Embryonic facial prominence (tissue), 1 donor: Measurements from ENCODE around the gene GLRX.
A peak's percentile ranks its signal among the peaks of the same experiment; 100 is the strongest.
"Not testable (repeated sequence)": the region's sequence is repeated elsewhere in the genome, so short reads cannot be mapped to it uniquely, and the experiment has no call there.

ENCODE experiments used
- DNase-seq: peaks from one replicate; pipeline ENCODE4 v3.0.0-alpha.2; 2016; ENCODE audit errors: extremely low spot score

GLRX gene, protein sequence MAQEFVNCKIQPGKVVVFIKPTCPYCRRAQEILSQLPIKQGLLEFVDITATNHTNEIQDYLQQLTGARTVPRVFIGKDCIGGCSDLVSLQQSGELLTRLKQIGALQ

GRCh38 chr5:95822542-95823181 is at the start of gene GLRX:
Gene GLRX, minus strand, starts transcription at chr5:95822726. Its CDS starts 64 bp downstream, at chr5:95822662.
- DNase-seq: no peak

DNA sequence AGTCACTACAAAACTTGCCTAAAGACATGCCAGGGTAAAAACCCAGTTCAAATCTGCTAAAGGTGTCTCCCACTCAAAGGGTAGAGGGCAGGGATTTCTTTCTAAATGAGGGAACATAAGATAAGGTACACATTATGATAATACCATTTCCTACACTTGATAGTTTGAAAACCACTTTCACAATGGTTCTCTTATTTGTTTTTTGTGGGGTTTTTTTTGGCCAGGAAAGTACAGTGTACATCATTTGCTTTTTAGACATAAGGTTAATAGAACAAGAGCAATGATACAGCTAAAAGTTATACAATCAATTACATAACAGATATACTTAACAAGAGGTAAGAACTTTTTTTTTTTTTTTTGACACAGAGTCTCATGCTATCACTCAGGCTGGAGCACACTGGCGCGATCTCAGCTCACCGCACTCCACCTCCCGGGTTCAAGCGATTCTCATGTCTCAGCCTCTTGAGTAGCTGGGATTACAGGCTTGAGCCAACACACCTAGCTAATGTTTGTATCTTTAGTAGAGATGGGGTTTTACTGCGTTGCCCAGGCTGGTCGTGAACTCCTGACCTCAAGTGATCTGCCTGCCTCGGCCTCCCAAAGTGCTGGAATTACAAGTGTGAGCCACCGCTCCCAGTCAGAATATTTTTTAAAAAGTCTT is 48.8 kb upstream of the GLRX start:
- no peak for DNase-seq

DNA sequence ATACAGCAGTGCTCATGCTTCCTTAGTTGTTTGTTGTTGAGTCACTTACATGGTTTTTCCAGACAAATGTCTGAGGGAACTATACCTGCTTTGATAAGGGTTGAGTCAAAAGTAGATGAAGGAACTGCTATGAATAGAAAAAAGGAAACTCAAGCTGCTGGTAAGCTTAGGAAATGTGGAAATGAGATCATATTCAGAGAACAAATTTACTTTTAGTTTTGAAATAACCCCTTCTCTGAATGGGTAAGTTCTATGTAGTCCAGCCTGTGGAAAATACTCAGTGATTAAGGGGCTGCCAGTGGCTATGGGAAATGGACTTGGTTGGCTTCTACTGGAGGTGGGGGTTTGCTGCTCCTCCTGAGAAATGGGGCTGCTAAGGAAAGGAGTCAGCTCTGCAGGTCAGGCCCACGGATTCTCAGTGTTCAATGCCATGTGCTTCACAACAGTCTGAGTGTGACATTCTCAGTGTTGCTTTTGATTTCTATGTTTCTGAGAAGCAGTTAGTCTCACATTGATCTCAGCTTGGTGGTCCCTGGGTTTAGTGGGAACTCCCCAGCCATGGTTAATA is 47.7 kb upstream of the GLRX start:
- DNase-seq: no peak

DNA sequence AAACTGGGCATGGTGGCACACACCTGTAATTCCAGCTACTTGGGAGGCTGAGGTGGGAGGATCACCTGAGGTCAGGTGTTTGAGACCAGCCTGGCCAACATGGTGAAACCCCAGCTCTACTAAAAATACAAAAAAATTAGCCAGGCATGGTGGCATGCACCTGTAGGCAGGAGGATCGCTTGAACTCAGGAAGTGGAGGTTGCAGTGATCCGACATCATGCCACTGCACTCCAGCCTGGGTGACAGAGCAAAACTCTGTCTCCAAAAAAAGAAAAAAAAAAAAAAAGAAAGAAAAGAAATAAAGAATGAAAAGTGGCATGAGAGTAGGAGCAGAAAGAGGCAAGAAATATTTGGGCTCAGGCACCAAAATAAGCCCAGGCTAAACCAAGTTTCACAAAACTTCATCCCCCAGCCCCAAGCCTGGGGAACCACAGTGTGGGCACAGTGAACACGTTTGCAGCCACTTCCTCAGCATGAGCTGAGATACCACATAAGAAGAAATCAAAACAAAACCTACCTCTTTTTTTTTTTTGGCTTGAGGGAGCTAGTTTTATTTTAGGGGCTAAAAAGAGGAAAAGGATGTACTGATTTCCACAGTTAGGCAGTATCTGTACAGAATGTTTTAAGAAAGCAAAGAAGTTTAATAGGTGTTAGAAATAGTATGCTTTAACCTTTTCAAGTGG is 46.8 kb upstream of the GLRX start:
- DNase-seq: not testable (repeated sequence)

- no peak for DNase-seq
These were observed 45.6 kb upstream of the GLRX start for GRCh38 chr5:95868136-95868535.

DNA sequence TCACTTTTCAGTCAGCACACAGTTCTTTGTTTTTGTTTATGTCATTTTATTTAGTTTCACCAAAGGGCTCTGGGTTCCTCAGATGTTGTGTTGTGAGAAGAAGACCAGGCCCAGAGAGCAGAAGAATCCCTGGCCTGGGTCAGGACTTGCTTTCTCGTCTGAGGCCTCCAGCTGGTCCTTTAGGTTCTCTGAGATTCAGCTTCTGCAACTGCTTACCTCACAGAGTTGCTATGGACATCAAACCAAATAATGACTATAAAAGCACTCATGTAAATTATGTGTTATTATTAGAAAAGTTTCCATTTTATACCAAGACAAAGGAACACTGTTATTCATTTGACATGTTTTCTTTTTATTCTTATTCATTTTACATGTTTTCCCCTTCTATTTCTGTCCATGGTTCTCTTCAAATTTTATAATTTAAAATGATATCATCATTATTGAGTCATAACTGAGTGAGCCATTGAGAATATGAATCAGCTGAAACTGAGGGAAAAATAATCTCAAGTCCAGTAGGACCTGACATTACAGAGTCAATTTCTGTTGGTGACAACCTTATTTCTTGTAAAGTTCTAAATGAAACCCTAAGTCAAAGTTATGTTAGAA is 44.0 kb upstream of the GLRX start:
- DNase-seq: no peak

DNA sequence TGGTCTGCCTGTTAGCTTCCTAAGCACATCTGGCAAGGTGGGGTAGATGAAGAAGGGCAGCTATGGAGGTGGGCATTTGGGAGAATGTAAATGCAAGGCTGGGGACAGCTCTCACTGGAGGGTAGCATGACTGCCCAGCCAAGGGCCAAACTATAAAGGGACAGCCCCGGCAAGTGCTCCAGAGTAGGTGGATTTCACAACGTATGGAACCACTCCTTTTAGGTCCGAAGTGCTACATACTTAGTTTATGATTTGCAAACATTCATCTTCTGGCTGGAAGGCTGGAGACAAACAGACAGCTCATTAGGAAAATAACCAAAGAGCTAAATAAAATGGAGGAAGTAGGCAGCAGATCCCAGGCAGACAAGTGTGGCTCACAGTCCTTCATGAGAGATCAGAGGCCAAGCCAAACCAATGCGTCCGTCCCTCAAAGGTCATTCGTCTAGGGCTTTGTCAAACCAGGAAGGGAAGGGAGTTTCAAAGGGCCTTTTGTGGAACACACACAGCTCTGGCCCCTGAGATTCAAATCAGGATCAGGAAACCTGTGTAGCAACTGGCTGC is 42.5 kb upstream of the GLRX start:
- no peak for DNase-seq

GRCh38 chr5:95864456-95864855 is 41.9 kb upstream of the GLRX start:
- DNase-seq: no peak

DNA sequence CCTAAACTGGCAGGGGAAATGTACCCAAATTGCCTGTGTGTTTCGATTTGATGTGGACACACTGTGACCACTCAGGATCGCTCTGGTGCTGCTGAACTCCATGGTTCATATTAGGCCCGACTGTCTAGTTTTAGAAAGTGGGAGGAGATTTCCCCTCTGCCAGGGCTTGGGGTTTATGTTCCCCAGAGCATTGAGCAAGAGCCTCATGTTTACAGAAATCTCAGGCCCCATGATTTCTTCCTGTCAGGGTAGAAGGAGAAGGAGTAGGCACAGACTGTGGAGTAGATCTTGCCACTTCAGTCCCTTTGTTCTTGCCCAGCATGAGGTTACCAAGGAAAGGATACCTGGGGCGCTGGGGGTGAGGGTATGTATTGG is 40.8 kb upstream of the GLRX start:
- no peak for DNase-seq

GRCh38 chr5:95862671-95863382 is 40.3 kb upstream of the GLRX start:
- DNase-seq: no peak

DNA sequence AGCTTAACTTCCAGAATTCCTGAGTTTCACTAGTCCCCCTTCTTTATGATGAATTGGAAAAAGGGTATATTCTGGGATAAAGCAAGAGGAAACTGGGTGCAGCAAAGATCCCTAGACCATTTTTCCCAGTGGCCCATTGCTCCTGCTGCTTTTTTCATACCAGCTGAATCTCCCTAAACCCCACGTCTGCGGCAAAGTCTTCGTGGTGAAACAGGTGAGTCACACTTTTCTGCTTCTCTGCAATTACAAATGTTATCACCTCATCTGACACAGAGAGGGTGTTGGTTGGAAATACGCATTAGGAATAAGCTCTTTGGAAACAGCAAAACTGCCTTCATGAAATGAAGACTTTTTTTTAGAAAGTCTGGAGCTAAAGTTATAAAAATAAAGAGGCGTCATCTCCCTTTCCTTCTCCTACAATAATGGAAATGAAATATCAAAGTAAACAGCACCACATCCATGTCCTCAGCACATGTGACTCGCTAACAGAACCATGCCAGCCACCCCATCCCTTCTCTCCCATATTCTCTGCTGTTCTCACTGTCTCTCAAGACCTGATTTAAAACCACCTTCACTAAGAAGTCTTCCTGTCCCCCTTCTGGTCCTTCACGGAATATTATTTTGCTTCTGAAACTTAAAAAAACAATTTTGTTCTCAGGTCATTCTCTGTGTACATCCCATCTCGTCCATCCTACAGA is 39.5 kb upstream of the GLRX start:
- no peak for DNase-seq

DNA sequence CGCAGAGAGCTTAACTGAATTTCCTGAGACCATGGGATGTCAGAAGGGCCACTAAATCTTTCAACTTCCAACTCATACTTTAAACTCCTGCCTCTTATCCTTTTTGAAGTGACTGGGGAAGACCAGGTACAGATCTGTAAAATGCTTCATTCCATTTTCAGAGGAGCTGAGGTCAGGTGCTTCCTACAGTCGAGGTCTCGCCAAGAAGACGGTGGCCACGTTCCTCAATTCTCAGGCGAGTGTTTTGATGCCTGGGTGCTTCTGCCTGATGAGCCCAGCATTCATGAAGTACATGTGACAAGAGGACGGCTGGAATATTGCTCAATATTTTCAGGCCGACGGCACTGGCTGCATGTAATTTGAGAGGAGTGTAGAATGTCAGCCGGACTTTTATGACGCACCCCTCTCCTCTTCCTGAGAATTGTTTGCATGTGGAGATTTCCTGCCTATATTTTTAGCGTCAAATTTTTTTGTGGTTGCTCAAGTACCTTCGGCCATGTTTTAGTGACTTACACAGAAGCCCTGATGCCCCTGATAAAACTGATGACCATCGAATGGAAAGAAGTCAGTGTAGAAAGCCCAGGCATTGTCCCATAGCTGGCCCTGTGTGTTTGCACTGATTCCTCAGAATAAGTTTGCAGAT is 38.8 kb upstream of the GLRX start:
- DNase-seq: no peak

DNA sequence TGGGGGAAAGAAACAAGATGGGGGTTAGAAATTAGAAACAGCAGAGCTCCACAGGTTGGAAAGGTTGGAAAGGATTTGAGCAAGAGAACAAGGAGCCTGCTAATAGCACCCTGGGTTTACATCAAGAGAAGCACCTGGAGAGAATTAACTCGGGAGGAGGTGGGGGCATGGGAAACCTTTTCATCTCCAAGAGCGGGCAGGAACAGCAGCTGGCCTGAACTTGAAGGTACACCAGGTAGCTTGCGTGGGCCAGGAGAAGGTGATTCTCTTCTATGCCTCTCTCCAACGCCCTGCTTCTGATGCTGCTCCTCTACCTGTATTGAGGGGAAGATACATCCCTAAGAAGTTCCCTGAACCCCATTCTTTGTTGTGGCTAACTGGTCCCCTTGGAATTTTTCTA is 37.1 kb upstream of the GLRX start:
- DNase-seq: no peak

DNA sequence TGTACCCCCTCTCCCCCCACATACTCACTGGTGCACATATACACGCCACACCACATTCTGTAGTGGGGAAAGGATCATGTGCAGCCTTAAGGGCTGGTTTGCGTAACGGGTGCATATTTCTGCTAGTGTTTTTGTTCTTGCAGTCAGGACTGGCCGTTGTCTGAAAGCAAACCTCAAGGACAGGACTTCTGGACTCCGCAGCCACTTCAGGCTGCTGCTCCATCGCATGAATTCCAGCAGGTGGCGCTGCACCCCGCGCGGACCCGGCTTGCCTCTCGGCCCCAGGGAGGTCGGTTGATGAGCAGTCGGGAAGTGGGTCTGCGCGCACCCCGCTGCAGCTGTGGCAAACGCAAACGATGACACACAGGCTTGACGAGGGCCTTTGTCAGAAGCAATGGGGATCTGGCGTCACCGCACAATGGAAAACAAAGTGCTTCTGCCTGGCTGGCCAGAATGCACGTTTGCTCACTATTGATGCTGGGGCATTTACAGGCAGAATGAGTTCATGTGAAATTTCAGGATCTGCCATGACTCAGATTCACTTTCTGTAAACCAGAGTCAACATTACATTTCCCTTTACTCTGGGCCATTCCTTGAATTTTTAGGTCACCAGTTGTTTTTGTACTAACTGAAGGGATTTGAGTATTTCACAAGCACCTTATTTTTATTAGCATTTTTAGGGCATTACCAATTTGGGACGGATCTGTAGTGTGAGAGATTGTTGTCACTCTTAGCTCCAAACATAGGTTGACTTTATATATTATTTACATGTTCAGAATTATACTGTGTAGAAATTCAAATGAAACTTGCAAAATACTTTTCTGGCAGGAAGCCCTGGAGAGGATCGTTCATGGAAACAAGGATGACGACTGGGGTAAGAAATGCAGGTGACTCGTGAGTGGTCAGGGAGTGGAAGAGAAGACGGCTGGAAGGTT is 36.4 kb upstream of the GLRX start:
- peak; percentile 61 for DNase-seq

- DNase-seq: no peak
These were observed 35.5 kb upstream of the GLRX start for GRCh38 chr5:95858023-95858461.

DNA sequence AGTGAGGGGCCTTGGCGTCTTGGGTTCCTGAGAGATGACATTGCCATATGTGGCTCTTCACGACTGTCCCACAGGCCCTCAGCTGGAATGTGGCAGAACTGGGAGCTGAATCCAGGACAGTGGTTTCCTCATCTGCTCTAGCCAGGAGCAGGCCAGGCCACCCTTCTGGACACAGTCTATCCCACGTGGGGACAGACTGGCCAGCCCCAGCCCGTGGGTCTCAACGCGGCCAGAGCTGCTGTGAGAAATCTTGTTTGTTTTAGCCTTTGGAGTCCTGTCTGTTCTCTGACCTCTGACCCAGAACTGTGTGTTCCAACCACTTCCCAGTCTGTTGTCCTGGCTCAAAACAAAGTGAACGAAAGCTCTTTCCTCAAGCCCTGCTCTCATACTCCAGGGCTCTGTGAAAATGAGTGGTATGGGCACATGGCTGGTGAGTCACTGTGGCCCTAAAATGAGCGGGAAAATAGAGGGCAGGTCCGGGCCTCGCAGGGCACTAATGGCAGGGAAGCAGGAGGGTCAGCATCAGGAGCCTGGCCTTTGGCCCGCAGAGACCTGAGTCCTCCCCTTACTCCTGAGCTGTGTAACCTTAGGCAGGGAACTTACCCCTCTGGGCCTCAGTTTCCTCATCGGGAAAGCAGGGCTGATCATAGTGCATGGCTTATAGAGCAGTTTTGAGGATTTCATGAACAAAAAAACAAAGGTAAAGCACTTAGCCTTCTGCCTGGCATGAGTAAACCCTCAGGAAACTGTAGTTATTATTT is 34.8 kb upstream of the GLRX start:
- no peak for DNase-seq

- no peak for DNase-seq
These were observed 34.0 kb upstream of the GLRX start for GRCh38 chr5:95856501-95856981.

DNA sequence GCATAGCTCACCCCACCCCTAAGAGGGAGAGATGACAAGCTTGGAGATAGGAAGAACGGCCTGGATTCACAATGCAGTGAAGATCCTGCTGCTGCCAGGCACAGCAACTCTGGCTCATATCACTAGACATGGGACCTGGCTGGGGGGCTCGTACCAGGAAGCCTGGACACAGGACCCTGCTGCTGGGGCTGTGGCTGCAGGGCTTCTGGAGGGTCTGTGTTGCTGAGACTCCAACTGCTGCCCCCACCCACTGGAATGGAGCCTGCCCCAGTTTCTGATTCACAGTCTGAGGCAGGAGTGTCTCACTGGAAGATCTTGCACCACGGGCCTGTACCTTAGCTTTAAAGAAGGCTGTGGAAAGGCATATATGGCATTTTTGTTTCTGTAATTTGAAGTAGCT is 31.0 kb upstream of the GLRX start:
- no peak for DNase-seq
